ENCODE results near the gene PRPS1L1. TPM values are rescaled to one million over a fixed set of nuclear protein-coding genes. Genes with fewer than 3 reads are reported as not detected.

Gene PRPS1L1
- total RNA-seq, 1 donor from 2014 or later = not detected

- H3K9me3 Mint-ChIP-seq = peaks cover 5% of the 10 kb centered on the region
- H3K27me3 Mint-ChIP-seq (ENCODE audit: low read depth) = peaks cover 5% of the 10 kb centered on the region
- no peak for DNase-seq (ENCODE audit: low spot score)
- intact Hi-C loops (cut with micrococcal nuclease) = no loop called here
- H3K36me3 Mint-ChIP-seq (ENCODE audit: low read depth) = no peaks in the 10 kb centered on the region
- no peak overlapping the region for H3K27ac Mint-ChIP-seq
- no peak overlapping the region for H3K4me3 Mint-ChIP-seq (ENCODE audit: low read depth)
- no peaks in the 10 kb centered on the region for H3K4me1 Mint-ChIP-seq (ENCODE audit: low read depth)
Observed at GRCh38 chr7:17996442-17997223, 31.0 kb downstream of the PRPS1L1 start.

- Mint-ChIP-seq H3K36me3 (ENCODE audit: low read depth) (no peaks in the 10 kb centered on the region), H3K27ac (no peak overlapping the region), H3K4me1 (ENCODE audit: low read depth) (no peaks in the 10 kb centered on the region), H3K9me3 (peaks cover 5% of the 10 kb centered on the region), H3K4me3 (ENCODE audit: low read depth) (no peak overlapping the region), H3K27me3 (ENCODE audit: low read depth) (peaks cover 5% of the 10 kb centered on the region)
- no peak for DNase-seq (ENCODE audit: low spot score)
- intact Hi-C loops (cut with micrococcal nuclease) = no loop called here
Observed at GRCh38 chr7:17996040-17996439, 31.6 kb downstream of the PRPS1L1 start.

GRCh38 chr7:17994079-17994850, 33.4 kb downstream of the PRPS1L1 start:
- no peak for DNase-seq (ENCODE audit: low spot score)
- Mint-ChIP-seq H3K27me3 (ENCODE audit: low read depth) (peaks cover 5% of the 10 kb centered on the region), H3K9me3 (peaks cover 5% of the 10 kb centered on the region), H3K4me1 (ENCODE audit: low read depth) (no peaks in the 10 kb centered on the region), H3K4me3 (ENCODE audit: low read depth) (no peak overlapping the region), H3K36me3 (ENCODE audit: low read depth) (no peaks in the 10 kb centered on the region), H3K27ac (no peak overlapping the region)
- intact Hi-C loops (cut with micrococcal nuclease) = loop anchor here (1.0 kb wide), 1 partner anchor 224 kb away; no protein-coding TSS in a partner anchor

- Mint-ChIP-seq H3K9me3 (no peaks in the 10 kb centered on the region), H3K4me1 (ENCODE audit: low read depth) (no peaks in the 10 kb centered on the region), H3K36me3 (ENCODE audit: low read depth) (no peaks in the 10 kb centered on the region), H3K27me3 (ENCODE audit: low read depth) (peaks cover 5% of the 10 kb centered on the region), H3K27ac (no peak overlapping the region), H3K4me3 (ENCODE audit: low read depth) (no peak overlapping the region)
- intact Hi-C loops (cut with micrococcal nuclease) = no loop called here
- no peak for DNase-seq (ENCODE audit: low spot score)
Observed at GRCh38 chr7:17991866-17992648, 35.6 kb downstream of the PRPS1L1 start.

GRCh38 chr7:17990761-17991160, 36.9 kb downstream of the PRPS1L1 start:
- H3K27ac Mint-ChIP-seq = no peak overlapping the region
- no peaks in the 10 kb centered on the region for H3K9me3 Mint-ChIP-seq
- intact Hi-C loops (cut with micrococcal nuclease) = no loop called here
- DNase-seq (ENCODE audit: low spot score) = no peak
- no peaks in the 10 kb centered on the region for H3K4me1 Mint-ChIP-seq (ENCODE audit: low read depth)
- H3K4me3 Mint-ChIP-seq (ENCODE audit: low read depth) = no peak overlapping the region
- no peaks in the 10 kb centered on the region for H3K36me3 Mint-ChIP-seq (ENCODE audit: low read depth)
- peaks cover 8% of the 10 kb centered on the region for H3K27me3 Mint-ChIP-seq (ENCODE audit: low read depth)

GRCh38 chr7:17989546-17989945, 38.1 kb downstream of the PRPS1L1 start:
- Mint-ChIP-seq H3K36me3 (ENCODE audit: low read depth) (no peaks in the 10 kb centered on the region), H3K4me1 (ENCODE audit: low read depth) (no peaks in the 10 kb centered on the region), H3K9me3 (no peaks in the 10 kb centered on the region), H3K27ac (no peak overlapping the region), H3K27me3 (ENCODE audit: low read depth) (peaks cover 3% of the 10 kb centered on the region), H3K4me3 (ENCODE audit: low read depth) (no peak overlapping the region)
- intact Hi-C loops (cut with micrococcal nuclease) = no loop called here
- no peak for DNase-seq (ENCODE audit: low spot score)

GRCh38 chr7:17988858-17989257, 38.8 kb downstream of the PRPS1L1 start:
- H3K4me3 Mint-ChIP-seq (ENCODE audit: low read depth) = no peak overlapping the region
- DNase-seq (ENCODE audit: low spot score) = no peak
- H3K9me3 Mint-ChIP-seq = no peaks in the 10 kb centered on the region
- no peak overlapping the region for H3K27ac Mint-ChIP-seq
- H3K4me1 Mint-ChIP-seq (ENCODE audit: low read depth) = no peaks in the 10 kb centered on the region
- intact Hi-C loops (cut with micrococcal nuclease) = no loop called here
- H3K27me3 Mint-ChIP-seq (ENCODE audit: low read depth) = peaks cover 3% of the 10 kb centered on the region
- H3K36me3 Mint-ChIP-seq (ENCODE audit: low read depth) = no peaks in the 10 kb centered on the region

GRCh38 chr7:17988141-17988540, 39.5 kb downstream of the PRPS1L1 start:
- Mint-ChIP-seq H3K36me3 (ENCODE audit: low read depth) (no peaks in the 10 kb centered on the region), H3K27me3 (ENCODE audit: low read depth) (peaks cover 3% of the 10 kb centered on the region), H3K27ac (no peak overlapping the region), H3K4me1 (ENCODE audit: low read depth) (peaks cover under 1% of the 10 kb centered on the region), H3K9me3 (no peaks in the 10 kb centered on the region), H3K4me3 (ENCODE audit: low read depth) (no peak overlapping the region)
- no peak for DNase-seq (ENCODE audit: low spot score)
- intact Hi-C loops (cut with micrococcal nuclease) = no loop called here

- Mint-ChIP-seq H3K9me3 (no peaks in the 10 kb centered on the region), H3K36me3 (ENCODE audit: low read depth) (no peaks in the 10 kb centered on the region), H3K4me1 (ENCODE audit: low read depth) (peaks cover 1% of the 10 kb centered on the region), H3K27me3 (ENCODE audit: low read depth) (peaks cover 5% of the 10 kb centered on the region), H3K4me3 (ENCODE audit: low read depth) (no peak overlapping the region), H3K27ac (no peak overlapping the region)
- intact Hi-C loops (cut with micrococcal nuclease) = no loop called here
- DNase-seq (ENCODE audit: low spot score) = no peak
Observed at GRCh38 chr7:17986851-17987250, 40.8 kb downstream of the PRPS1L1 start.

- no peak for DNase-seq (ENCODE audit: low spot score)
- no peak overlapping the region for H3K4me3 Mint-ChIP-seq (ENCODE audit: low read depth)
- peaks cover 5% of the 10 kb centered on the region for H3K27me3 Mint-ChIP-seq (ENCODE audit: low read depth)
- intact Hi-C loops (cut with micrococcal nuclease) = no loop called here
- no peak overlapping the region for H3K27ac Mint-ChIP-seq
- no peaks in the 10 kb centered on the region for H3K9me3 Mint-ChIP-seq
- peaks cover 1% of the 10 kb centered on the region for H3K4me1 Mint-ChIP-seq (ENCODE audit: low read depth)
- H3K36me3 Mint-ChIP-seq (ENCODE audit: low read depth) = no peaks in the 10 kb centered on the region
Observed at GRCh38 chr7:17985473-17986239, 42.0 kb downstream of the PRPS1L1 start.

GRCh38 chr7:17984288-17984687, 43.4 kb downstream of the PRPS1L1 start:
- Mint-ChIP-seq H3K4me1 (ENCODE audit: low read depth) (peaks cover 1% of the 10 kb centered on the region), H3K27ac (no peak overlapping the region), H3K36me3 (ENCODE audit: low read depth) (no peaks in the 10 kb centered on the region), H3K9me3 (no peaks in the 10 kb centered on the region), H3K27me3 (ENCODE audit: low read depth) (peaks cover 6% of the 10 kb centered on the region), H3K4me3 (ENCODE audit: low read depth) (no peak overlapping the region)
- intact Hi-C loops (cut with micrococcal nuclease) = no loop called here
- no peak for DNase-seq (ENCODE audit: low spot score)

Data from activated T-helper 2 cell treated with anti-CD3 and anti-CD28 coated beads, Interferon-gamma antibody, Interleukin-2, Interleukin-4, amounts not matched to agents 10 μg/mL and 5 μg/mL and 100 μg/mL, durations not matched to agents 14 hours and 24 hours and 36 hours (primary cell).